Stimulated activated CD4-positive, alpha-beta T cell treated with anti-CD3 and anti-CD28 coated beads, Interleukin-2, amount 100 ng/mL, for 48 hours (primary cell): ENCODE data around the gene FTCD.
A peak's percentile ranks its signal among the peaks of the same experiment; 100 is the strongest.
"Not testable (repeated sequence)": the region's sequence is repeated elsewhere in the genome, so short reads cannot be mapped to it uniquely, and the experiment has no call there.

ENCODE experiments used
- DNase-seq, 2 donors: peaks; one replicate each; pipeline ENCODE4 v3.0.0-alpha.2; 2020

FTCD gene

DNA sequence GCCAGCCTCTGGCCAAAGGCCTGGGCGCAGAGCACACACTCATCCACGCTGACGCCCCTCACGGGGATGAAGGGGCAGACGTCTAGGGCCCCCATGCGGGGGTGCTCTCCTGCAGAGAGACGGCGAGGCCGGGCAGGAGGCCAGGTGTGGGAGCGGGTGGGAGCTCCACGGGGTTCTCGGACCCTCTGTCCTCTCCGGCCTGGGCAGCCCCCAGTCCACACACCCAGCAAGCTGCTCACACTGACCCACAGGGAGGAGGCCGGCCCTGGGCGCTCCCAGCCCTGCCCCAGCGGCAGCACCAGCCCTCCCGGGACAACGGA is 2.5 kb downstream of the FTCD start:
- DNase-seq, result no peak

DNA sequence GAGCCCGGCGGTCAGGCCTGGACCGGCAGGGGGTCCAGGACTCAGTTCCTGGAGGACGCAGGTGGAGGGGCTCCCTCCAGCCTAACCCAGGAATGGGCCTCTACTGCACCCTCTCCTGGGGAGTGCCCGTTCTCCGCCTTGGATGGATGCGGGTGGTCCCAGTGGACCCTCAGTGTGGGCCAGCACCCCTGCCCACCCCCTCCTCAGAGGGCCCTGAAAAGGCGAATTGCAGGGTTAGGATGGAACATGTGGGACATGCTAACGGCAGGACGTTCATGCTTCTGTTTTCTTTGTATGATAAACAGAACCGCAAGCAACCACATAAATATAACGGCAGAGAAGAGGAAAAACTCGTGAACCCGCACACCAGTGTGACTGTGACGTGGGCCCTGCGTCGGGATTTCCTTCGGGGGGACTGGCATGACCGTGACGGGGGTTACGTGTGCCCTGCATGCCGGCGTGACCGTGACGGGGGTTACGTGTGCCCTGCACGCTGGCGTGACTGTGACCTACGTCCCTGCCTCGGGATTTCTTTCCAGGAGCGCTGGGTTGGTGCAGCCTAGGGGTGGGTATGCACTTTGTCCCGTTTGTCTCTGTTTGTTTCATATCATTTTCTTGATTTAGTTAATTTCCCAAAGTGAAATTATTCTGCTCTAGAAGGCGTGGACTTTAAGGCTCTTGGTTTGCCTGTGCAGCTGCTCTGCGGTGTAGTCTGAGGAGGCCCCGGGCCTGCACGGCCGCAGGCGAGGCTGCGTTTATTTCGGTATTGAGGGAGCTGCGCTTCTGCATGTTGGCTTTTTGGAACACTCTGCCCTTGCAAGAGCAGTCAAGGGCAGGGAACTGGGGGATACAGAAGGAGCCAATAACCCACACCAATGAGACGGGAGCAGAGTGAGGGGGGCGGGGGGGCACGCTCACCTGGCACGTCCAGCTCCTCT is 3.1 kb downstream of the FTCD start:
- no peak for DNase-seq

DNA sequence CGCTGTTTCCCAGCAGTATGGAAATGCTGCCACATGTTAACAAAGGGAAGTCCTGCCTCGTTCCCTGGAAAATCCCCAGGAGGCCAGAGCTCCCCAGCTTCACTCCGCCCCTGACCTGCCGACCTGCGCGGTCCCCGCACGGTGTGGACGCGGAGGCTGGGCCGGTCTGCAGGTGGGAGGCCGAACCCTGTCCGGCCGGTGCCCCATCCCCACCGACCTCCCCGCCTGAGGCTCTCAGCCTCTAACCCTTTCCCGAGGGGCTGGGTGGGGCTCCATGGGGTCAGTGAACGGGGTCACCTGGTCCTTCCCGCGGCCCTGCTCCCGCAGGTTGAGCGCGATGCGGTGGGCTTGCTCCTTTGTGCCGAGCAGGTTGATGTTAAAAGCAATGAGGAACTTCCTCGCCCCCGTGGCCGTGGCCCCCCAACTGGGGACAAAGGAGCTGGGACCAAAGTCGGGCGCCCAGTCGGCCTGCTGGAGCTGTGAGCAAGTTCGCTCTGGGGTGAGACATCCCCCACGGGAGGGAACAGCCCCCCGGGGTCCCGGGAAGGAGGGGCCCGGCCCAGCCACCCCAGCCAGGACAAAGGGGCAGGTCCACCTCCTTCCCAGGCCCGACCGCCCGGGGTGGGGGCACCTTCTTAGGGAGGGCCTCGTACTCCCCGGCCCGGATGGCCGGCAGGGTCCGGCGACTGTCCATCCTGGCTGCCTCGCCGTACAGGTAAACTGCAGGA is 4.0 kb downstream of the FTCD start:
- no peak for DNase-seq

DNA sequence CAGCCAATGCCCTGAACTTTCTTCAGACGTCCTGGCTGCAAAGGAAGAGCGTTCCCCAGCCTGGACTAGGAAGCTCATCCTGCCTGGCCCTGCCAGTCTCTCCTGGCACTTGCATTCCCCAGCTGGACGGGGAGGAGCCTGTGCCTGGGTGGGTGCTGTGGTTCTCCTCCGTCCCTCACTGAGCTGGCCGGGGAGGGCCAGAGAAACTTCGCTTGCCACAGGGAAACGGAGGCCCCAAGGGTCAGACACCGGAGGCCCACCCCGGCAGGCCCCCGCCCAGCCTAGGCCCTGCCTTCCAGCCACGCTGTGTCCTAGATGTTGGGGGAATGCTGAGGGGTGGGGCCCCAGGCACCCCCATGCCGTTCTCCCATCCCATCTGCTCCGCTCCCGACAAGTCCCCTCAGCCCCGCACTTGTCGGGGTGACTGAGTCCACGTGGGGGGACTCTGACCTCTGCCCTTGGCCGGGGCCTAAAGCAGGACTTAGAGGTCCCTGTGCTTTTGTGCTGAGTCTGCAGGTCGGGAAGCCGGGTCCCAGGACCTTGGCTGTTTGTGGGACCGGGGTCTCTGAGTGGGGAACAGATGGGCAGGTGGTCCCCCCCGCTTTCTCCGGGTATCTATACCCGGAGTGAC is 4.8 kb downstream of the FTCD start:
- DNase-seq, result no peak

DNA sequence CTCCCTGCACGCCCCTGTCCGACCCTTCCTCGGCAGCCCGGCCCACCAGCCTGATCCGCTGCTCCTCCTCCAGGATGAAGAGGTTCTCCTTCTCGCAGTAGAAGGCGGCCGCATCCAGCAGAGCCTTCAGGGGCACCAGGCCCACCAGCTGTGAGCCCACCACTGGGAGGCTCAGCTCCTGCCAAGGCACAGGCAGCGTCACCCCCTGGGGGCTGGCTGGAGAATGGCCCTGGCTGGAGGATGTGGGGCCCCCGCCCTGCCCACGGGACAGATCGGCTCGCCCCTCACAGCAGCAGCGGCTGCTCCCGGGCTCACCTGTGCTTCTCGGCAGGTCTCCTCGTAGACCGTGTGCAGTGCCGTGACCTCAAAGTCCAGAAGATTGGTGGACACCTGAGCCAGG is 5.3 kb downstream of the FTCD start:
- DNase-seq, result no peak

DNA sequence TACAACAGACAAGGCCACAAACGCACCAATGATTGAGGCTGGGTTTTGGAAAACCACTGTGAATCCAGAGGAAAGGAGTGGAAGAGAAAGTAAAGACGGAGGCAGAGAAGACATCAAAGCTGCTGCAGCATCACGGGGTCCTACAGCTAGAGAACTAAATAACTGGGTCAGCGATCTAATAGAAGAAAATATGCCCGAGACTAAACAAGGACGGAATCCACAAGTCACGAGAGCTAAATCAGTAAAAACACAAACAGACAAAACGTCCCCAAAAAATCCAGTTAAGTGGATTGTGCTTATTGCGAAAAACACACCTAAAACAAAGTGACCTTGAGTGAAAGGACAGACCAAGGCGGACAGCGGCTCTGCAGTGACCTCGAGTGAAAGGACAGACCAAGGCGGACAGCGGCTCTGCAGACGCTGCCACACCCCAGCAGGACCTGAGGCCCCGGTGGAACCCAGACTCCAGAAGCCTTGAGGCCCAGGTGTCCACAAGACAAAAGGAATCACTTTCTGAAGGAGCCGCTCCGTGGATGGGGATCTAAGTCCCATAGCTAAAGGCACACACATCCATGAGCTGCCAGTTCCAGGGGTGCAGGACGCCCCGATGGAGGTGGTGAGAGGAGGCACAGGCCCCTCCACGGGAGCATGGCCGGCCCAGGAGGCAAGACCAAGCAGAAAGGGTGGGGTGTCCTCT is 6.0 kb downstream of the FTCD start:
- DNase-seq, result no peak

DNA sequence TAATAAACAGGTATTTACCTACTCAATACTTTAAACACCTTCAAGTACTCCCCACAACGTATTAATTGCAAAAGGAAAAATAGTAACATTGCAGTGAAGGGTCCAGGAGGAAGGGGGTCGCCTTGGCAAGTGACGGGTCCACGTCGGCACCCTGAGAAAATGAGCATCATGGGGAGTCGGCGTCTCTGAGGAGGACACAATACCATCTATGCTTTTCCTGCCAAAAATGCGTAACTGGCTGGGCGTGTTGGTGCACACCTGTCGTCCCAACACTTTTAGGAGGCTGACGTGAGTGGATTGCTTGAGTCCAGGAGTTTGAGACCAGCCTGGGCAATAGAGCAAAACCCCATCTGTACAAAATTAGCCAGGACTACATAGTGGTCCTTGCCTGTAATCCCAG is 7.3 kb downstream of the FTCD start:
- no peak for DNase-seq

DNA sequence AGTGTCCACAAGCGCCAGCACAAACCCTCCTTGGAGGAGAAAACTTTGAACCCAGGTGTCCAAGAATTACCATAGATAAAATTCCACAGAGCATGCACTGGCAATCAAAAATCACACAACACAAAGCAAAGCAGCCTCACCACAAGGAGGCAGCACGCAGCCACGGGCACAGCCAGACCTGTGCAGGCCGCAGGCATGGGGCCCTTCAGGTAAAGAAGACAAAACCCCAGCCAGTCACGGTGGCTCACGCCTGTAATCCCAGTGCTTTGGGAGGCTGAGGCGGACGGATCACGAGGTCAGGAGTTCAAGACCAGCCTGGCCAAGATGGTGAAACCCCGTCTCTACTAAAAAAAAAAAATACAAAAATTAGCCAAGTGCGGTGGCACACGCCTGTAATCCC is 8.0 kb downstream of the FTCD start:
- DNase-seq, result peak; percentile 42 to 44

DNA sequence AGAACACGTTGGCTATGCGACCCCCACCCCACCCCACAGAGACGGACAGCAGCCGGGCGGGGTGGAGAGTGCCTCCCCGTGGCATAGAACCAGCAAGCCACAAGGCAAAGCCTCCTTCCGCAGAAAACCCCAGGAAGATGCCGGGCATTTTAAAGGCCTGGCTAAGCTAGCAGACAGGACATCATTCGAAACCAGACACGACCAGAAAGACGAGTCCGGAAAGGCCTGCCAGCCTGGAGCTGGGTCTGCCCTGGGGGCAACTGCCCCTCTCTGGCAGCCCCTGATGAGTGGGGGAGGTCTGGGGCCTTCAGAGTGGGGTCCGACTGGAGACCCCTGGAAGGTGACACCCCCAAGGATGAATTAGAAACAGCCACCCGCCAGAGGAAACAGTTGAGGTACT is 8.5 kb downstream of the FTCD start:
- no peak for DNase-seq

DNA sequence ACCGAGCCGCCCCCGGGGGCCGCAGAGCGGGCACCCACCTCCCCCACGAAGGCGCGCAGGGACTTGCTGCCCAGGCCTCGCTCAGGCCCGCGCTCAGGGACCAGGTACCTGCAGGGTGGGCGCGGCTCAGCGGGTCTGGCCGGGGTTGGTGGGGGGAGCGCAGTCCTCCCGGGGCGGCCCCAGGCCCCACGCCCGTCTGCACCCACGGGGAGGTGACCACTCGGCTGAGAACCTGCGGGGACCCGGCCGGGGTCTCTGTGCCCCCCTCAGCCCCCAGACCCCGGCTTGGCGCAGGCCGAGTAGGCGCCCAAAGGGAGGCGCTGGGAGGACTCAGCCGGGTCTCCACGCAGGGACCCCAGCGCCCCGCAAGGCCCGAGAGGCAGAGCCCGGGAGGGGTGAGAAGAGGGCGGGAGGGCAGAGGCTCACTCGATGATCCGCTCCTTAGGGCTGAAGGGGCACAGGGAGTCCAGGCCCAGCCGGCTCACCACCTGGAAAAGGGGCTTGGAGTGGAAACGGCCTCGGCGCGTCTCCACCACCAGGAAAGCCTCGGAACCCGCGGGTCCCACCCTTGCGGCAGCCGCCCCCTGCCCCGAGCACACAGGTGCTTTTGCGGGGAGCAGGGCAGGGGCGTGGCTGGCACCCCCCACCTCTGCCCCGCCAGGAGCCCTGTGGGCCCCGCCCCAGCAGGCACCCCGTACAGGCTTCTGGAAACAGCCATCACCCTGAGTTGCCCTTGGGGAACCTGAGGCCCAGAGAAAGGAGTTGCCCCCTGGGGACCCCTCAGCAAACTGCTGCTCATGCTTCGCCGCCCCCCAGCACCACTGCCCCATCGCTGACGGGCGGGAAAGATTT is 9.3 kb downstream of the FTCD start:
- DNase-seq, result no peak

DNA sequence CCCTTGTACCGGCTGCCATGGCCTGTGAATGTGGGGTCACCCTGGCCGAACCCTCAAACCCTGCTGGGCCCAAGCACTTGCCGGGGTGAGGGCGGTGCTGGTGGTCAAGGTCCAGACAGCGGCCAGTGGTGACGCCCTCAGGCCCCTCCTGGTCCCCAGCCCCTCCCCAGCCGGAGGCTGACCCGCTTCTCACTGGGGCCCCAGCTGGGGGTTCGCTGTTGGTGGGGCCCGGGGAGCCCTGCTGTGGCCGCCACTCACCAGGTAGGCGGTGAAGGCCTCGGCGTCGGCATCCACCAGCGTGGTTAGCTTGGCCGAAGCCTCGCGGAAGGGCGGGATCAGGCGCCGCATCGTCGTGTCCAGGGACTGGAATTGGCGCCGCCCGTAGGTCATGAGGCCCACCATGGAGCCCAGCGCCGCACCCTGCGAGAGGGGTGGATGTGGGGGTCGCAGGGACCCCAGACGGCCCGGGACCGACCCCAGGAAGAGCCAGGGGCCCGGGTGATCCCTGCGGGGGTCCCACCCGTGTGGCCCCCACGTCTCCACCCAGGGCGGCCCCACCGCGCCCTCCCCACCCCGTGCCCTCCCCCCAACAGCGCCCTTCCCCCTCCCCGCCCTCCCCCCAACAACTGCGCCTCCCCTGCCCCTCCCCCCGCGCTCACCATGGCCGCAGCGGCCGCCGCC is 10.1 kb downstream of the FTCD start:
- no peak for DNase-seq

DNA sequence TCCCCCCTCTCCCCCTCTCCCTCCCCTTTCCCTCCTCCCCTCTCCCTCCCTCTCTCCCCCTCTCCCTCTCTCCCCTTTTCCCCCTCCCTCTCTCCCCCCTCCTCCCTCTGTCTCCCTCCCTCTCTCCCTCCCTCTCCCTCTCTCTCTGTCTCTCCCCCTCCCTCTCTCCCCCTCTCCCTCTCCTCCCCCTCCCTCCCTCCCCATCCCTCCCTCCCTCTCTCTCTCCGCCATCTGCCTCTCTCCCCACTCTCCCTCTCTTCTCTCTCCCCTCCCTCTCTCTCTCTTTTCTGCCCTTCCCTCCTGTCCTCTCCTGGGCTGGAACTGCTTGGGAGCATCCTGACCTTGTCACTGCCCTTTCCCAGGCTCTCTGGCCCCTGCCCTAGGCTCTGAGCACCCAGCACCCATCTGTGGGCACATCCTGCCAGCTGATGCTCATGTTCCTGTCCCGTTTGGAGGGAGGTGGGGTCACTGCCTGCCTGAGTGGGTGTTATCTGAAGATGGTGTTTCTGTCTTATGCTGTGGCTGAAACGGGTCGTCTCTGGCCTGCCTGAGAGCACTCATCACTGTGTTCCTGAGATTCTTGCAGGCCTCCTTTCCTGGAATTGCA is 10.8 kb downstream of the FTCD start:
- DNase-seq, result no peak

DNA sequence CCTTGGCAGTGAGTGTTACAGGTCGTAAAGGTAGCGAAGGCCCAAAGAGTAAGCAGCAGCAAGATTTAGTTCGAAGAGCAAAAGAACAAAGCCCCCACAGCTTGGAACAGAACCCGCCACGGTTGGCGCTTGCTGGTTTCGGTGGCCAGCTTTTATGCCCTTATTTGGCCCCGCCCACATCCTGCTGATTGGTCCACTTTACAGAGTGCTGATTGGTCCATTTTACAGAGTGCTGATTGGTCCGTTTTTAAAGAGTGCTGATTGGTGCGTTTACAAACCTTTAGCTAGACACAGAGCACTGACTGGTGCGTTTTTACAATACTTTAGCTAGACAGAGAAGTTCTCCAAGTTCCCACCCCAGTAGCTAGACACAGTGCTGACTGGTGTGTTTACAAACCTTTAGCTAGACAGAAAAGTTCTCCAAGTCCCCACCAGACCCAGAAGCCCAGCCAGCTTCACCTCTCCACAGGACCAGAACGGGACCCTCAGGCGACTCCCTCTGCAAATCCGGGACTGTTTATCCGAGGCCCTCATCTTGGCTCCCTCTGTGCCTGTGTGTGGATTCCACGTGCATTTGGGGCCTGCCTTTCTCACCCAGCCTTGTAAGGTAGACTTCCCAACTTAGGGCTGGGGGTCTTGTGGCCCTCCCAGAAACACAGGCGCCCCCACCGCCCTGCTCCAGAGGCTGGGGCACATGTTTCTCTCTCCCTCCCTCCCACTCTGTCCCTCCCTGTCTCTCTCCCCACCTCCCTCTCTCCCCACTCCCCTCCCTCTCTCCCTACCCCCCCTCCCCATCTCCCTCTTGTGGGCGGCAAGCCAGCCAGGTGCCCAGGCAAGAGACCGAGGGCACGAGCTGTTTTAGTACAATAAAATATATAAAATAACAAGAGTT is 12.6 kb downstream of the FTCD start:
- no peak for DNase-seq

DNA sequence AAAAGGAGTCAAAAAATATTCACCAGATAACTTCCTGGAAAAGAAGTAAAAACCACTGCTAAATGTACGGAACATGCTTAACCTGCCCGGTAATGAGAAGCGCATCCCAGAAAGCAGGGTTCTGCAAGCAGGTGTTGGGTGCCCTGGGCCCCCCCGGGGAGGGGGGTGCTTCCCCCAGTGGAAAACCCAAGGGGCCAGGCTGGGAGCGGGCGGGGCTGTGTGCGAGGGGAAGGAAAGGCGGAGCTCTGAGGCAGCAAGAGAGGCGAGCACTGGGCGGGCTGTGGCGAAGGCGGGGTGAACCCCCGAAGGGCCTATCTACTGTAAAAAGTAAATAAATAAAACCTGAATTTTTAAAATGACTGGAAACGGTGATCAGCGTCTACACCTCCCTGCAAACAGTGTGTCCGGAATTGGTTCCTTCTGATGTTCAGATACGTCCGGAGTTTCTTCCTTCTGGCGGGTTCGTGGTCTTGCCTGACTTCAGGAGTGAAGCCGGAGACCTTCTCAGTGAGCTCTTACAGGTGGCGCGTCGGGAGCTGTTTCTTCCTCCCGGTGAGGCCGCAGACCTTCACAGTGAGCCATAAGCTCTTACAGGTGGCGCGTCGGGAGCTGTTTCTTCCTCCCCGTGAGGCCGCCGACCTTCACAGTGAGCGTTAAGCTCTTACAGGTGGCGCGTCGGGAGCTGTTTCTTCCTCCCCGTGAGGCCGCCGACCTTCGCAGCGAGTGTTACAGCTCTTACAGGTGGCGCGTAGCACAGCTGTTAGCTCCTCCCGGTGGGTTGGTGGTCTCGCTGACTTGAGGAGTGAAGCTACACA is 13.4 kb downstream of the FTCD start:
- no peak for DNase-seq

DNA sequence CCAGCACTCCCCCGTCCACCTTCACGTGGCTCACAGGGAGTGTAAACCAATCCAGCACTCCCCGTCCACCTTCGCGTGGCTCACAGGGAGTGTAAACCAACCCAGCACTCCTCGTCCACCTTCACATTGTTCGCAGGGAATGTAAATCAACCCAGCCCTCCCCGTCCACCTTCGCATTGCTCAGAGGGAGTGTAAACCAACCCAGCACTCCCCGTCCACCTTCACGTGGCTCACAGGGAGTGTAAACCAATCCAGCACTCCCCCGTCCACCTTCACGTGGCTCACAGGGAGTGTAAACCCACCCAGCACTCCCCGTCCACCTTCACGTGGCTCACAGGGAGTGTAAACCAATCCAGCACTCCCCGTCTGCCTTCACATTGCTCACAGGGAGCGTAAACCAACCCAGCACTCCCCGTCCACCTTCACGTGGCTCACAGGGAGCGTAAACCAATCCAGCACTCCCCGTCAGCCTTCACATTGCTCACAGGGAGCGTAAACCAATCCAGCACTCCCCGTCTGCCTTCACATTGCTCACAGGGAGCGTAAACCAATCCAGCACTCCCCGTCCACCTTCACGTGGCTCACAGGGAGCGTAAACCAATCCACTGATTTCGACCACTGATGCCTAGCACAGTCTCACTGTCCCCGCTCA is 14.9 kb downstream of the FTCD start:
- DNase-seq, result not testable (repeated sequence)

DNA sequence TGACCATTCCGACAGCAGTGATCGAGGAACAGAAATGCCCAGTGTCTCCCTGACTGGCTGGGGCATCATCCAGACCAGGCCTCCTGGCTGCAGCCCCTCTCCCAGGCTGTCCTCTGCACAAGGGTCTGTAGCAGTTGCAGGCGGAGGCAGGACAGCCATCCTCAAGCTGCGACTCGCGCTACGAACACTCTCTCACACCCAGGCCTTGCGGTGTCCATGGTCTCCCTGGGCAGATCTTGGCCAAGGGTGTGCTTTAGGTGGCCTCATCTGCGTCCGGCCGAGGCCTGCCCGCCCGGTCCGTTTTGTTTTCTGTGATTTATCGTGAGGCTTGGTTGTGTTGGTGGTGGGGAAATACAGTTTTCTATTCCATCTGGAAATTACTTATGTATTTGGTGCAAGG is 15.7 kb downstream of the FTCD start:
- no peak for DNase-seq

DNA sequence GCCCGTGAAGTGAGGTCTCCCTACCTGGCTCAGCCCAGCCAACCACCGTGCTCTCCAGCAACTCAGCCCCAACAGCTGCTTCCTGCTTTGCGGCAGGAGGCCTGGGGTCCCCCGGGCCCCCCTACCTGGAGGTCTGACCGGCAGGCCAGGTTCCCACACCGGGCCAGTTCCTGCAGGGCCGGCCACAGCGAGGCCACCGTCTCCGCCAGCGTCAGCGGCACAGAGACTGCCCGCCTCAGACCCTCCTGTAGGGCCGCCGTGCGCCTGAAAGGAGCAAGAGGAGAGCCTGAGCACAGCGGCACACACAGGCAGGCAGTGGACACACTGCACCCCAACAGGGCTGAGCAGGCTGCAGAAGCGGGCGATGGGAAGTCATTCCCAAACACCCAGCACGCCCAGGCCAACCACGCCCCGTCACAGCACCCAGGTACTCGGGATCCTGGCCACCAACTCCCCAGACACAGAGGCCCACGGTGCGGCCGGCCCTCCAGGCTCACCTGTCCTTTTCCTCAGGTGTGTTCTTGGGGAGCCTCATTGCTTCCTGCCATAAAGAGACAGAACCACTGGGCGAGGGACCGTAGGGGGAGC is 16.9 kb downstream of the FTCD start:
- DNase-seq, result no peak

DNA sequence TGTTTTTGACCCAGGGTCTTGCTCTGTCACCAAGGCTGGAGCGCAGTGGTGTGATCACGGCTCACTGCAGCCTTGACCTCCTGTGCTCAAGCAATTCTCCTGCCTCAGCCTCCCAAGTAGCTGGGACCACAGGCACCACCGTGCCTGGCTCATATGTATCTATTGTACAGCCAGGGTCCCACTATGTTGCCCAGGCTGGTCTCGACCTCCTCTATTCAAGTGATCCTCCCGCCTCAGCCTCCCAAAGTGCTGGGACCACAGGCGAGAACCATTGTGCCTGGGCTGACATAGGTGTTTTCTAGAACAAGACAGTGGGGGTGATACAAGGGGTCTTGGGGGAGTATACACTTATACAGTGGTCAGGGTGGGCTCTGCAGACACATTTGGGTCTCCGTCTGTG is 17.5 kb downstream of the FTCD start:
- DNase-seq, result no peak
